Measurements from ENCODE around the gene FOXRED2. TPM values are rescaled to one million over a fixed set of nuclear protein-coding genes. Genes with fewer than 3 reads are reported as not detected.
A peak's percentile ranks its signal among the peaks of the same experiment; 100 is the strongest.

The FOXRED2 gene
- total and polyA plus RNA-seq, 2 of the 8 experiments (the other 6 are each of a cell fraction or from before 2014, with no cell fraction given), result 11.5 to 27.8 TPM

- H3K27ac ChIP-seq (ENCODE audit: low read depth, low read length), result no peak overlapping the region
- ChIA-PET POLR2A (ENCODE audit: partially characterized antibody) (interaction anchor here (0.6 kb wide), 1 partner anchor 33 kb away, joined by 3 read pairs; no protein-coding TSS in a partner anchor), CTCF (ENCODE audit: partially characterized antibody) (interaction anchor here (0.9 to 2.2 kb wide), 5 partner anchors 16 to 302 kb away, joined by 4 to 9 read pairs (median 7); no protein-coding TSS in a partner anchor)
- H3K36me3 ChIP-seq (ENCODE audit: control insufficient read depth in 2 of 4, insufficient read depth in 4 of 4, low read length in 3 of 4), result no peaks in the 10 kb centered on the region
- FAIRE-seq (no peak), DNase-seq (ENCODE audit: low read depth in 1 of 2, low spot score in 2 of 2) (no peak)
- no peak overlapping the region for H3K4me2 ChIP-seq (ENCODE audit: insufficient read depth in 1 of 2, low read depth in 2 of 2, low read length in 2 of 2)
- no peak overlapping the region for H2BK120ac ChIP-seq (replicated peaks; ENCODE audit: low read depth, low read length)
- H3K79me2 ChIP-seq (ENCODE audit: control insufficient read depth in 1 of 2, insufficient read depth in 2 of 2, low read length in 2 of 2), result no peaks in the 10 kb centered on the region
- TF ChIP-seq ATF2 (IDR thresholded peaks at IDR 0.05; ENCODE audit: low read length), result no peak
- H4K20me1 ChIP-seq (replicated peaks in 1 of 2; ENCODE audit: control insufficient read depth in 1 of 2, insufficient read depth in 2 of 2, low read length in 2 of 2), result no peaks in the 10 kb centered on the region
- H3K4me3 ChIP-seq (ENCODE audit: extremely low read depth in 1 of 4, insufficient read depth in 2 of 4, low read depth in 3 of 4, low read length in 4 of 4), result no peak overlapping the region
- no peak overlapping the region for H2AK5ac ChIP-seq (ENCODE audit: low read depth, low read length)
- H3K79me1 ChIP-seq (ENCODE audit: low read depth, low read length), result no peaks in the 10 kb centered on the region
- H4K91ac ChIP-seq (replicated peaks; ENCODE audit: insufficient read length, low read length), result no peak overlapping the region
- no peaks in the 10 kb centered on the region for H3K27me3 ChIP-seq (replicated peaks in 1 of 4; ENCODE audit: control insufficient read depth in 3 of 4, extremely low read depth in 1 of 4, insufficient read depth in 3 of 4, low read length in 3 of 4)
- H2BK20ac ChIP-seq (ENCODE audit: low read length), result no peak overlapping the region; the same call in 1 of the 2 replicates
- peak overlapping the region; percentile 60; the same call in 1 of the 2 replicates for H2BK12ac ChIP-seq (ENCODE audit: low read depth, low read length)
- H4K5ac ChIP-seq (ENCODE audit: insufficient read length, low read depth, low read length), result no peak overlapping the region
- 70% methylated on average over 5 of the region's 5 CpGs; no CpG with 5 or more reads in 1 of the 2 experiments for WGBS, 2 experiments (ENCODE audit: extremely low coverage in 1 of 2, insufficient coverage in 1 of 2, insufficient read length in 1 of 2, insufficient replicate concordance in 2 of 2, low coverage in 1 of 2, low lambda C conversion rate in 2 of 2, missing lambda C conversion rate in 1 of 2)
- H3K4me1 ChIP-seq (replicated peaks in 1 of 4; ENCODE audit: control insufficient read depth in 3 of 4, insufficient read depth in 4 of 4, low read length in 3 of 4), result peaks cover 0 to 2% (median 0%) of the 10 kb centered on the region in 4 experiments; a peak in 1 of 7 replicates
- H2BK15ac ChIP-seq (ENCODE audit: low read length), result no peak overlapping the region
- H4K8ac ChIP-seq (ENCODE audit: extremely low read depth, insufficient read depth, low read length), result peak overlapping the region; percentile 62; the same call in 1 of the 2 replicates
- H3K23me2 ChIP-seq (ENCODE audit: low read depth, low read length), result no peaks in the 10 kb centered on the region; the same call in 1 of the 2 replicates
- H3K56ac ChIP-seq (replicated peaks; ENCODE audit: insufficient read length, low read depth, low read length), result no peak overlapping the region
- no peak overlapping the region for H2BK5ac ChIP-seq (ENCODE audit: low read depth, low read length)
- no peak overlapping the region for H3K9ac ChIP-seq (replicated peaks in 1 of 4; ENCODE audit: extremely low read depth in 1 of 4, low read depth in 3 of 4, low read length in 3 of 4)
- no peaks in the 10 kb centered on the region for H3K9me3 ChIP-seq (ENCODE audit: insufficient read depth in 2 of 2, low read depth in 1 of 2, low read length in 1 of 2)
- no peak overlapping the region for H3K23ac ChIP-seq (ENCODE audit: insufficient read length)
- H2AFZ ChIP-seq (ENCODE audit: low read length), result peak overlapping the region; percentile 8; the same call in 1 of the 2 replicates
- H3K18ac ChIP-seq (ENCODE audit: extremely low read depth, low read length), result peak overlapping the region; percentile 32; the same call in 1 of the 2 replicates
- peak overlapping the region; percentile 71 for H3K4ac ChIP-seq (replicated peaks; ENCODE audit: insufficient read length, low read depth, low read length)
- no peak overlapping the region for H3K14ac ChIP-seq (ENCODE audit: insufficient read length)
These were observed 47.3 kb upstream of the FOXRED2 start for GRCh38 chr22:36554098-36554497.
